T follicular helper cell (primary cell): ENCODE results near the gene PNKD.
A peak's percentile ranks its signal among the peaks of the same experiment; 100 is the strongest.

ENCODE experiments used
- DNase-seq: peaks from one replicate; pipeline ENCODE4 v3.0.0-alpha.2; 2020; ENCODE audit warnings: low read depth

PNKD gene

GRCh38 chr2:218315397-218315796 is 45.1 kb downstream of the PNKD start:
- DNase-seq = no peak

GRCh38 chr2:218317303-218317630 is 46.9 kb downstream of the PNKD start:
- no peak for DNase-seq

GRCh38 chr2:218317835-218318234 is 47.5 kb downstream of the PNKD start:
- no peak for DNase-seq

- DNase-seq = no peak
Measured at GRCh38 chr2:218318241-218318640, 47.9 kb downstream of the PNKD start.

- no peak for DNase-seq
Measured at GRCh38 chr2:218319813-218320365, 49.6 kb downstream of the PNKD start.

GRCh38 chr2:218320704-218321336 is 50.5 kb downstream of the PNKD start:
- DNase-seq = no peak

- peak; percentile 17 for DNase-seq
Measured at GRCh38 chr2:218322768-218323525, 52.6 kb downstream of the PNKD start.

GRCh38 chr2:218323526-218324472 is 53.5 kb downstream of the PNKD start:
- DNase-seq = no peak

- no peak for DNase-seq
Measured at GRCh38 chr2:218325566-218326160, 55.3 kb downstream of the PNKD start.

- no peak for DNase-seq
Measured at GRCh38 chr2:218326315-218326714, 56.0 kb downstream of the PNKD start.

- DNase-seq = no peak
Measured at GRCh38 chr2:218327451-218328210, 57.3 kb downstream of the PNKD start.

- DNase-seq = no peak
Measured at GRCh38 chr2:218328294-218328693, 58.0 kb downstream of the PNKD start.

- no peak for DNase-seq
Measured at GRCh38 chr2:218329027-218329825, 58.9 kb downstream of the PNKD start.

GRCh38 chr2:218329826-218330593 is 59.7 kb downstream of the PNKD start:
- DNase-seq = no peak

GRCh38 chr2:218331745-218332144 is 61.4 kb downstream of the PNKD start:
- no peak for DNase-seq

- DNase-seq = no peak
Measured at GRCh38 chr2:218332288-218332687, 62.0 kb downstream of the PNKD start.

- DNase-seq = no peak
Measured at GRCh38 chr2:218332920-218333645, 62.8 kb downstream of the PNKD start.

- DNase-seq = no peak
Measured at GRCh38 chr2:218334531-218334930, 64.2 kb downstream of the PNKD start.

- DNase-seq = no peak
Measured at GRCh38 chr2:218340656-218341055, 70.3 kb downstream of the PNKD start.
